Skeletal muscle tissue (tissue), 4 donors: ENCODE data around the gene ZWILCH. TPM values are rescaled to one million over a fixed set of nuclear protein-coding genes. Genes with fewer than 3 reads are reported as not detected.
"Not testable (repeated sequence)": the region's sequence is repeated elsewhere in the genome, so short reads cannot be mapped to it uniquely, and the experiment has no call there.

ENCODE experiments used
- H3K27ac ChIP-seq: one replicate; pipeline ENCODE4 v1.7.0; 2013; ENCODE audit warnings: mild to moderate bottlenecking, low read depth, low read length, inconsistent platforms
- H3K27me3 ChIP-seq, 3 donors: one replicate each; pipeline ENCODE4 v1.7.0; 2013; ENCODE audit warnings: low read length in 3 of 3; ENCODE audit not compliant: control insufficient read depth in 3 of 3, insufficient read depth in 3 of 3
- H3K36me3 ChIP-seq, 3 donors: one replicate each; pipeline ENCODE4 v1.7.0; 2013; ENCODE audit warnings: low read length in 3 of 3; ENCODE audit not compliant: control insufficient read depth in 3 of 3, insufficient read depth in 3 of 3
- H3K4me1 ChIP-seq, 3 donors: one replicate each; pipeline ENCODE4 v1.7.0; 2013; ENCODE audit warnings: low read length in 3 of 3, mild to moderate bottlenecking in 3 of 3; ENCODE audit not compliant: control insufficient read depth in 3 of 3, insufficient read depth in 3 of 3
- H3K4me3 ChIP-seq, 3 donors: one replicate each; pipeline ENCODE4 v1.7.0; 2013; ENCODE audit warnings: low read length in 3 of 3
- H3K9ac ChIP-seq, 3 donors: one replicate each; pipeline ENCODE4 v1.7.0; 2013; ENCODE audit warnings: low read length in 3 of 3, mild to moderate bottlenecking in 3 of 3, moderate library complexity in 2 of 3, low read depth in 1 of 3
- H3K9me3 ChIP-seq, 3 donors: one replicate each; pipeline ENCODE4 v1.7.0; 2013; ENCODE audit warnings: low read length in 3 of 3; ENCODE audit not compliant: control insufficient read depth in 3 of 3
- total RNA-seq: library from RNA; depleted of rRNA; stranded (reverse); fragments of >200 nt; gene quantifications from one replicate; pipeline ENCODE4 v1.2.3, GENCODE V29; 2014
- donor health status: Osteomylitis.

ZWILCH gene
- total RNA-seq, 1 donor from 2014 or later = 14.1 TPM

DNA sequence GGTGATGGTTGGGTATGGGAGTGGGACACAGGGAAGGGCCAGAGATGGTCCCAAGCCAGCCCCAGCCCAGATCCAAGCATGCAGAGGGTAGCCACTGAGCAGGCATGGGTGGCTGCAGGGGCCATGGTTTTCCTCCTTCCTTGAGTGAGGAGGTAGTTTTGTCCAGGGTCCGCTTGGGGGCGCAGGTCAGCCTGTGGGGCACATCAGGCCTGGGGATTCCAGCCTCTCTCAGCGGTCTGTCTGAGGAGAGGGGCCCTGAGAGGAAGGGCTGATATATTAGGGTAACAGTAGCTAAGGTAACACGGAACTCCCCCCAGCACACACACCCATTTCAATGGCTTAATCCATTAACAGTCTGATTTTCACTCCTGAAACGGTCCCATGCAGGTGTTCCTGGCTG lies 83.4 kb downstream of the ZWILCH start:
- Histone ChIP-seq H3K27ac (no peak overlapping the region), H3K9ac (no peak overlapping the region), H3K4me1 (peaks cover 0 to 3% (median 2%) of the 10 kb centered on the region in 3 donors), H3K27me3 (peaks cover 13 to 20% (median 18%) of the 10 kb centered on the region in 3 donors), H3K9me3 (no peaks in the 10 kb centered on the region), H3K36me3 (no peaks in the 10 kb centered on the region), H3K4me3 (no peak overlapping the region)

DNA sequence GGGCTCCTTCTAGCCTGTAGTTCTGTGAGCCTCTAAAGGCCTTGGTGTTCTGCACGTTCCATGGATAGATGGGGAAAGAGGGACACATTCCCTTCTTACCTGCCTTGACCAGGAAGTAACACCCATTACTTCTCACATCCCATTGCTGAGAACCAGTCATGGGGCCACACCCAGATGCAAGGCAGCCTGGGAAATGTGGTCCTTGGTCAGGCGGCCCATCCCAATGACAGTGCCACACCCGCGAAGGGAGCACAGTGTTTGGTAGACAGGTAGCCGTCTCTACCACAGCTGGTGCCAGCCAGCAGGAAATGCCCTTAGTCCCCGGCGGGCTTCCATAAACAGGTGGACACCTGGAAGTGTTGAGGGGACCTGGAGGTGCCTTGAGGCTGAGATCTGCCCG lies 83.8 kb downstream of the ZWILCH start:
- no peaks in the 10 kb centered on the region for H3K36me3 ChIP-seq

DNA sequence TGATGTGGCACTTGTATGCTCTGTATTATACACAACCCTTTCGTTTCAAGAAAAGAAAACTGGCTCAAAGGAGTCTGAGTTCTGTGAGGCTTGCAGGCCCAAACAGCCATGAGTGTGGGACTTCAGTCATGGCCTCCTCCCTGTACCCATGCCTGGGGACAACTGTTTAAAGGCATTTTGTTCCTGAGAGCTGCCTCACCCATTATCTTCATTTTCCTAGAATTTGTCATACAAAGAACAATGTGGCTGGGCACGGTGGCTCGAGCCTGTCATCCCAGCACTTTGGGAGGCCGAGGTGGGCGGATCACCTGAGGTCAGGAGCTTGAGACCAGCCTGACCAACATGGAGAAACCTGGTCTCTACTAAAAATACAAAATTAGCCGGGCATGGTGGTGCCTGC lies 84.3 kb downstream of the ZWILCH start:
- not testable (repeated sequence) for H3K4me1 ChIP-seq, H3K4me3 ChIP-seq, H3K9ac ChIP-seq, H3K9me3 ChIP-seq, H3K27ac ChIP-seq, H3K36me3 ChIP-seq
- H3K27me3 ChIP-seq = peaks cover 13 to 24% (median 18%) of the 10 kb centered on the region in 3 donors

More for the DNA sequence above, 83.8 kb downstream of the ZWILCH start:
- Histone ChIP-seq H3K4me3 (no peak overlapping the region), H3K4me1 (peaks cover 0 to 3% (median 2%) of the 10 kb centered on the region in 3 donors), H3K9ac (no peak overlapping the region), H3K27ac (no peak overlapping the region), H3K27me3 (peaks cover 13 to 23% (median 18%) of the 10 kb centered on the region in 3 donors), H3K9me3 (no peaks in the 10 kb centered on the region)

DNA sequence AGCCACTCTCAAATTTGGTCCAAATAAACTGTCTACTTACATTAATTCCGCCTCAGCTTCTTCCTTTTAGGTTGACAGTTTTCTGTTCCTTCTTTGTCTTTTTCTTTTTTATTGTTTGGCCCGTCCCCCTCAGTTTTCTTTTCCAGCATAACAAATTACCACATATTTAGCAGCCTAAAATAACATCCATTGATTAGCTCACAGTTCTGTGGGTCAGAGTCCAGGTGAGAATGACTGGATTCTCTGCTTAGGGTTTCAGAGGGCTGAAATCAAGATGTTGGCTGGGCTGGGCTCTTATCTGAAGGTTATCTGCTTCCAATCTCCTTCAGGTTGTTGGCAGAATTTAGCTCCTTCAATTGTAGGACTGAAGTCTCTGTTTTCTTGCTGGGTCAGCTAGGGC lies 85.3 kb downstream of the ZWILCH start:
- no peaks in the 10 kb centered on the region for H3K9me3 ChIP-seq
- peaks cover 0 to 3% (median 2%) of the 10 kb centered on the region in 3 donors for H3K4me1 ChIP-seq
- H3K4me3 ChIP-seq = no peak overlapping the region
- peaks cover 13 to 26% (median 18%) of the 10 kb centered on the region in 3 donors for H3K27me3 ChIP-seq
- H3K36me3 ChIP-seq = no peaks in the 10 kb centered on the region
- no peak overlapping the region for H3K27ac ChIP-seq
- no peak overlapping the region for H3K9ac ChIP-seq

DNA sequence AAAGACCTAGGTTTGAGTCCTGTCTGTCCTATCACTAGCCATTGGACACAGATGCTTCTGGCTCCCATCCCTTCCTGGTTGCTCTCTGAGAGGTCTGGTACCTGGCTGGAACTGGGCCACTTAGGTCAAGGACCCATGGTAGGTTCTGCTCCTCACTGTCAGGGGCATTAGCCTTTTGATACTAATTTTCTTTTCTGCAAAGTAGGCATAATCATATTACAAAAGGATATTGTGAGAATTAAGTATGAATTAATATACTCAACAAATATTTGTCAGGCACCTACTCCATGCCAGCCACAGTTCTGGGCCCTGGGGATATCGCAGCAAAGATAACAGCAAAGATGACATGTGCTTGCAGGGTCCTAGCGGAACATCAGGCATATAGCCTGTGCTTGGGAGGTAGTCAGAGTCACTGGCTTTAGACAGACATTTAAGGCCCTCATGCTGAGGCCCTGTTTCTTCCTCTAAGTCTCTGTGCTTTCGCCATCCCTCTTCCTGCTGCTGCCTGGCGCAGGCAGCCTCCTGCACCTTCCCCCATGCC lies 86.3 kb downstream of the ZWILCH start:
- no peaks in the 10 kb centered on the region for H3K36me3 ChIP-seq
- H3K9ac ChIP-seq = no peak overlapping the region
- no peak overlapping the region for H3K4me3 ChIP-seq
- H3K27me3 ChIP-seq = peaks cover 9 to 22% (median 14%) of the 10 kb centered on the region in 3 donors
- peaks cover 0 to 3% (median 2%) of the 10 kb centered on the region in 3 donors for H3K4me1 ChIP-seq
- H3K9me3 ChIP-seq = no peaks in the 10 kb centered on the region
- no peak overlapping the region for H3K27ac ChIP-seq

DNA sequence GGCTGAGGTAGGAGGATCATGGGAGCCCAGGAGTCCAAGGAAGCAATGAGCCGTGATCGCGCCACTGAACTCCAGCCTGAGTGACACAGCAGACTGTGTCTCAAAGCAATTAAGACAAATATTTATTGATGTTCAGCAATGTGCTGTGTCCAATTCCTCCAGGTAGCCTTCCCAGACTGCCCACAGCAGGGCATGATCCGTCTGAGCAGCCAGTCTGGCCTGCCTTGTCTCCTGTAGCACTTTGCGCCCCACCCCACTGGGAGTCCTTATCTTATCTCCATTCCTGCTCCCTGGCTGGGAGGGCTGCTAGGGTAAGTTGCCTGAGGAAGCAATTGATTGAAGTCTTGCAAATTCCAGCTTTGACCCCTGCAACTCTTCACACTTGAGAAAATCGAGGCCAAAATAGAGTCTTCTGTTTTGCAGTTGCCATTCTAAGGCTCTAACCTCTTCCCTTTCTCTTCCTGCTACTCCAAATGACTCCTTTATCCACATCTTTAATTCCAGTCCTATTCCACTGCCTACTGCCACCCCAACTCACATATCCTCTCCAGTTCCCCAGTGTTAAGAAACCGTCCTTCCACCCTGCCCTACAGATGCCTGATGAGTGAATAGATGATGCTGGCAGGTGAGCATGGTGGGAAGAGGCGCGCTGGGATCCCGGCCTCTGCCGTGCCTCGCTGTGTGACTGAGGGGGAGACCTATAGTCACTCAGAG lies 87.5 kb downstream of the ZWILCH start:
- no peak overlapping the region for H3K9ac ChIP-seq
- peaks cover 0 to 3% (median 2%) of the 10 kb centered on the region in 3 donors for H3K4me1 ChIP-seq
- H3K27ac ChIP-seq = no peak overlapping the region
- peaks cover 7 to 23% (median 10%) of the 10 kb centered on the region in 3 donors for H3K27me3 ChIP-seq
- no peaks in the 10 kb centered on the region for H3K9me3 ChIP-seq
- H3K36me3 ChIP-seq = no peaks in the 10 kb centered on the region
- no peak overlapping the region for H3K4me3 ChIP-seq

DNA sequence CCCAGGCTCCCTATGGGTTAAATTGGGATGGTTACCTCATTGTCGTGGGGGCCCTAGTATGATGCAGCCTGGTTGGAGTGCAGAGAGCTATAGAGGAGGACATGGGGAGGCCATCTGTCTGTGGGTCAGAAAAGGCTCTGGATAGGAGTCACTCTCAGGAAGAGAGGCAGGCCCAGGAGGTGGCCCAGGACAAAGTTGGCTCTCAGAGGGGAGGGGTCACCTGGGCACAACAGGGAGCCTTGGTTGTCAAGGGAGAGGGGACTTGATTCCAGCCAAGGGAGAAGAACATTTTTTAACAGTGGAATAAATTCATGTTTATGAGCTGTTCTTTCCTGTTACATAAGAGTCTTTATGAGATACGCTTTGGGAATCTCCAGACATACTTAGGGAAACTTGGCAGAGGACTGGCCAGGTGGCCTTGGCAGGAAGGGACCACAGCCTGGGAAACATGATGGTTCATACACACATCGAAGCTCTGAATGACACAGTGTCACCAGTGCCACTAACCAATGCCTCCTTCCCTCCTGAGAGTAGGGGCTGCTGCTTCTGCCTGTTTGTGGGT lies 88.2 kb downstream of the ZWILCH start:
- H3K9ac ChIP-seq = no peak overlapping the region
- H3K27me3 ChIP-seq = peaks cover under 1 to 17% (median 5%) of the 10 kb centered on the region in 3 donors
- H3K36me3 ChIP-seq = no peaks in the 10 kb centered on the region
- H3K4me3 ChIP-seq = no peak overlapping the region
- H3K27ac ChIP-seq = no peak overlapping the region
- no peaks in the 10 kb centered on the region for H3K4me1 ChIP-seq
- H3K9me3 ChIP-seq = no peaks in the 10 kb centered on the region

DNA sequence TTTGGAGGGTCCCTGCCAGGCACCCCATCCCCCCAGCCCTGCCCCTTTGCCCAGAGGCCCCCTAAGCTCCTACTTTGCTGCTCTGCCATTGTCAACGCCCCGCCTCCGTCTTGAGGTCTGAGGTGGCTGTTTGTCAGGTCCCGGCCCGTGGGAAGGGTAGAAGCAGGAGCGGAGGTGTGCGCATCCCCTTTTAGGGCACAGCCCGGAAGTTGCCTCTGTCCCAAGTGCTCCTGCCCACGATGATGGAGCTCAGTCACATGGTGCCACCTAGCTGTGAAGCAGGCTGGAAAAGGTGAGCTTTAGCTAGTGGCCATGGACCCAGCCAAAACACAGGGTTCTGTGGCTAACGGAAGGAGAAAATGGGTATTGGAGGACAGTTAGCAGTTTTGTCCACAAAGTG lies 89.2 kb downstream of the ZWILCH start:
- no peaks in the 10 kb centered on the region for H3K36me3 ChIP-seq
- H3K27me3 ChIP-seq = peaks cover 0 to 9% (median 0%) of the 10 kb centered on the region in 3 donors
- H3K4me3 ChIP-seq = no peak overlapping the region
- H3K4me1 ChIP-seq = no peaks in the 10 kb centered on the region
- no peak overlapping the region for H3K9ac ChIP-seq
- no peaks in the 10 kb centered on the region for H3K9me3 ChIP-seq
- no peak overlapping the region for H3K27ac ChIP-seq

DNA sequence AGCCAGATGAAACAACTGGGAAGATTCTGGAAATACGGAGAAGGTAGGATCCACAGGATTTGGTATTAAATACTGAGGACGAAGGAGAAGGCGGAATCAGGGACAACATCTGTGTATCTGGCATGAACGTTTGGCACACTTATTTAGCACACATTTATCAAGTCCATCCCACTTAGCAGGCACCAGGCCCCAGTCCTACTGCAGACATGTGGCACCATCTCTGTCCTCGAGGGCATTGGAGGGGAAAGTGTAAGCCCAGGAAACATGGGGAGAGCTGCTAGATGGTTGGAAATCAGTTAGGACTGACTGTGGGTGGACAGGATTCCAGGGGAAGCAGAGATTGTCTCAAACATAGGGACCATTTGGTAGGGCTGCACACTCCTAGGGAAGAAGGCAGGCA lies 89.7 kb downstream of the ZWILCH start:
- Histone ChIP-seq H3K36me3 (no peaks in the 10 kb centered on the region), H3K27ac (no peak overlapping the region), H3K4me3 (no peak overlapping the region), H3K27me3 (peaks cover 0 to 9% (median 0%) of the 10 kb centered on the region in 3 donors), H3K9me3 (no peaks in the 10 kb centered on the region), H3K4me1 (no peaks in the 10 kb centered on the region), H3K9ac (no peak overlapping the region)

DNA sequence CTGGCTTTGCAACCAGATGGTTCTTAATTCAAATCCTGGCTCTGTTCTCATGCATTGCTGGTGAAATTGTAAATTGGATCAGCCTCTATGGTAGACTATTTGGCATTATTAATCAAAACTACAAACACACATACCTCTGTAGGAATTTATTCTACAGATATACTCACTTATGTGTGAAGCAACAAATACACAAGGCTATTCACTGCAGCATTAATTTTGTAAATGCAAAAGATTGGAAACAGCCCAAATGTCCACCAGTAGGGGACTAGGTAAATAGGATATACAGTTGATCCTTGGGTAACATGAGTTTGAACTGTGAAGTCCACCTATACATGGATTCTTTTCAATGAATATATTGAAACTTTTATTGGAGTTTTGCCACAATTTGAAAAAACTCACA lies 90.2 kb downstream of the ZWILCH start:
- Histone ChIP-seq H3K27ac (no peak overlapping the region), H3K4me3 (no peak overlapping the region), H3K36me3 (no peaks in the 10 kb centered on the region), H3K9ac (no peak overlapping the region), H3K27me3 (peaks cover 0 to 9% (median 4%) of the 10 kb centered on the region in 3 donors), H3K9me3 (no peaks in the 10 kb centered on the region), H3K4me1 (no peaks in the 10 kb centered on the region)
